GM19351 (cell line): ENCODE data around the gene MBD3L4.
"Not testable (repeated sequence)": the region's sequence is repeated elsewhere in the genome, so short reads cannot be mapped to it uniquely, and the experiment has no call there.

ENCODE experiments used
- ATAC-seq: cut with Tn5 transposase; IDR thresholded peaks from one replicate; pipeline ENCODE4 v1.9.1; 2021; ENCODE audit warnings: mild to moderate bottlenecking, moderate library complexity; ENCODE audit not compliant: unreplicated experiment

Gene MBD3L4

DNA sequence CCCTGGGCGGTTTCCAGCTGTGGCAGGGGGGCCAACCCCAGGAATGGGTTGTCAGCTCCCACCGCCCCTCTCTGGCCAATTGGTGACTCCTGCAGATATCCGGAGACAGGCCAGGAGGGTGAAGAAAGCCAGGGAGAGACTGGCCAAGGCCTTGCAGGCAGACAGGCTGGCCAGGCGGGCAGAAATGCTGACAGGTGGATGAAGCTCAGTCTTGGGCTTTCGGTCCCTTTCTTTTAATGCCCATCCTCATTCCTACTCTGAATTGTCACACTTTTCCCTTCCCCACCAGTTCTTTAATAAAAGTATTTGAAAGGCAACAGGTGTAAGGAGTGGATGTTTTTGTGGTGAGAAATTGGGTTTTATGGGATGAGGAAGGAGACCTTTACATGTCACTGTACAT lies 11.4 kb upstream of the MBD3L4 start:
- ATAC-seq: not testable (repeated sequence)

DNA sequence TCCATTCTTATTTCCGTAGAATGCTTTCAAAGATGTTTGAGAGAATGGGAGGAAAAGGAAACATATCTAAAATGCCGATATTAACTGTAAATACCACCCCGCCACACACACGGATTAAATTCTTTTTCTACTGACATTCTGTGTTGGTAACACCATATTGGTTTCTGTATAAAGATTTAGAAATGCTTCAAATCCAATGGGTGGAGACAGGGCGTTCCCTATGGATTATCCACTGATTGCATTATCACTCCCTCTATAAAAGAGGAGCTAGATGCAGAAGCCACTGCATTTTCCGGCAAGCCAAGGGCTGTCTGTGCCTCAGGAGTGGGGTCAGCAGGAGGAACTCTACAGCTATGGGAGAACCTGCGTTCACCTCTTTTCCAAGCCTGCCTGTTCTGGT lies 9.0 kb upstream of the MBD3L4 start, which contains the start of gene MBD3L2:
Gene MBD3L2 (plus strand): TSS at position 301 of the 400 bp plus-strand sequence. CDS start 53 bp downstream, at position 354.
- ATAC-seq: not testable (repeated sequence)

DNA sequence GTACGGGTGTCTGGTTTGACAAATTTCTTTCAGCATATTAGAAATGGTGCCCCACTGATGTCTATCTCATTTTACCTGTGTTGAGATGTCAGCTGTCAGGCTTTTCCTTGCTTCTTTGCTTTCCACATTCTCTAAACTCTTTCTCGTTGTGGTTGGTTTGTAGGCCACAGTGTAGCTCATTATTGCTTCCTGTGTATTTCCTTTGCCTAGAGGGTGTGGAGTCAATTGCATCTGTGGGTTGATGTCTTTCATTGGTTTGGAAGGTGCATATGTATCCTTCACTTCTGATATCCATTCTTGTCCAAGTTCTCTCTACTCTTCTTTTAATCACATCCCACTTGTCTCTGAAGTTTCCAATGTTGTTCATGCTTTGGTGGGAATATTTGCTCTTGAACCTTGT lies 1.6 kb upstream of the MBD3L4 start:
- ATAC-seq: not testable (repeated sequence)

DNA sequence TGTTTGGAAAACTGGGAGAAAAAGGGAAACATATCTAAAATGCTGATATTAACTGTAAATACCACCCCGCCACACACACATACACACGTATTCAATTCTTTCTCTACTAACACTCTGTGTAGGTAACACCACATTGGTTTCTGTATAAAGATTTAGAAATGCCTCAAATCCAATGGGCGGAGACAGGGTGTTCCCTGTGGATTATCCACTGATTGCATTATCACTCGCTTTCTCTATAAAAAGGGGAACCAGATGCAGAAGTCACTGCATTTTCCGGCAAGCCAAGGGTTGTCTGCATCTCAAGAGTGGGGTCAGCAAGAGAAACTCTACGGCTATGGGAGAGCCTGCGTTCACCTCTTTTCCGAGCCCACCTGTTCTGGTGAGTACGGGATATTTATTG lies 9.7 kb downstream of the MBD3L4 start, which contains the start of gene MBD3L5:
Gene MBD3L5 (plus strand): TSS at position 301 of the 400 bp plus-strand sequence. CDS start 34 bp downstream, at position 335.
- not testable (repeated sequence) for ATAC-seq

DNA sequence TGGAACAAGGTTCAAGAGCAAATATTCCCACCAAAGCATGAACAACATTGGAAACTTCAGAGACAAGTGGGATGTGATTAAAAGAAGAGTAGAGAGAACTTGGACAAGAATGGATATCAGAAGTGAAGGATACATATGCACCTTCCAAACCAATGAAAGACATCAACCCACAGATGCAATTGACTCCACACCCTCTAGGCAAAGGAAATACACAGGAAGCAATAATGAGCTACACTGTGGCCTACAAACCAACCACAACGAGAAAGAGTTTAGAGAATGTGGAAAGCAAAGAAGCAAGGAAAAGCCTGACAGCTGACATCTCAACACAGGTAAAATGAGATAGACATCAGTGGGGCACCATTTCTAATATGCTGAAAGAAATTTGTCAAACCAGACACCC lies 11.2 kb downstream of the MBD3L4 start:
- not testable (repeated sequence) for ATAC-seq

DNA sequence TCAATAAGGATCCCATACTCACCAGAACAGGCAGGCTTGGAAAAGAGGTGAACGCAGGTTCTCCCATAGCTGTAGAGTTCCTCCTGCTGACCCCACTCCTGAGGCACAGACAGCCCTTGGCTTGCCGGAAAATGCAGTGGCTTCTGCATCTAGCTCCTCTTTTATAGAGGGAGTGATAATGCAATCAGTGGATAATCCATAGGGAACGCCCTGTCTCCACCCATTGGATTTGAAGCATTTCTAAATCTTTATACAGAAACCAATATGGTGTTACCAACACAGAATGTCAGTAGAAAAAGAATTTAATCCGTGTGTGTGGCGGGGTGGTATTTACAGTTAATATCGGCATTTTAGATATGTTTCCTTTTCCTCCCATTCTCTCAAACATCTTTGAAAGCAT lies 18.6 kb downstream of the MBD3L4 start, which contains the start of gene MBD3L2B:
Gene MBD3L2B (minus strand): TSS at position 101 of the 400 bp plus-strand sequence. CDS start 34 bp downstream, at position 67.
- ATAC-seq: not testable (repeated sequence)

DNA sequence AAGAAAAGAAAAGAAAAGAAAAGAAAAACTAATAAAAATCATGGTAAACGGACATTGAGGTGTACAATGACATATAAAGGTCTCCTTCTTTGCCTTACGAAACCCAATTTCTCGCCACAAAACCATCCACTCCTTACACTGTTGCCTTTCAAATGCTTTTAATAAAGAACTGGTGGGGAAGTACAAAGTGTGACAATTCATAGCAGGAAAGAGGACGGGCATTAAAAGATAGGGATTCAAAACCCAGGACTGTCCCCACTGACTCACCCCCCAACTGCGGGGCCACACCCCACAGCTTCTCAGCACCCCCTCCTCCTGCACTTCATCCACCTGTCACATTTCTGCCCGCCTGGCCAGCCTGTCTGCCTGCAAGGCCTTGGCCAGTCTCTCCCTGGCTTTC lies 21.2 kb downstream of the MBD3L4 start:
- no peak for ATAC-seq

DNA sequence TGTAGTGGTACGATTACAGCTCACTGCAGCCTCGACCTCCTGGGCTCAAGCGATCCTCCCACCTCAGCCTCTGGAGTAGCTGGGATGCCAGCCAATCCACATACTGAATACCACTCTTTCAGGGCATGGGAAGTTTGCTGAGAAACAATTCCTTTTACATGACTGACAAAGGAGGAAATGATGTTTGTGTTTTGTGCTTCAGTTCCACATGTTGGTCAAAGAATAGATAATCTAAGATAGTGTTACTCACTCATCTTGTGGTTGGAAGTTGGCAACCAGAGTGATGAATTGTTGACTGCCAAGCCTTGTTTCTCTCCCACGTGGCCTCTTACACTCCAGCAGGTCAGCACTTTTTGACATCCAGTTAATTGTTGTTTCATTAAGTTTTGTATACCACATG lies 26.3 kb downstream of the MBD3L4 start:
- no peak for ATAC-seq

DNA sequence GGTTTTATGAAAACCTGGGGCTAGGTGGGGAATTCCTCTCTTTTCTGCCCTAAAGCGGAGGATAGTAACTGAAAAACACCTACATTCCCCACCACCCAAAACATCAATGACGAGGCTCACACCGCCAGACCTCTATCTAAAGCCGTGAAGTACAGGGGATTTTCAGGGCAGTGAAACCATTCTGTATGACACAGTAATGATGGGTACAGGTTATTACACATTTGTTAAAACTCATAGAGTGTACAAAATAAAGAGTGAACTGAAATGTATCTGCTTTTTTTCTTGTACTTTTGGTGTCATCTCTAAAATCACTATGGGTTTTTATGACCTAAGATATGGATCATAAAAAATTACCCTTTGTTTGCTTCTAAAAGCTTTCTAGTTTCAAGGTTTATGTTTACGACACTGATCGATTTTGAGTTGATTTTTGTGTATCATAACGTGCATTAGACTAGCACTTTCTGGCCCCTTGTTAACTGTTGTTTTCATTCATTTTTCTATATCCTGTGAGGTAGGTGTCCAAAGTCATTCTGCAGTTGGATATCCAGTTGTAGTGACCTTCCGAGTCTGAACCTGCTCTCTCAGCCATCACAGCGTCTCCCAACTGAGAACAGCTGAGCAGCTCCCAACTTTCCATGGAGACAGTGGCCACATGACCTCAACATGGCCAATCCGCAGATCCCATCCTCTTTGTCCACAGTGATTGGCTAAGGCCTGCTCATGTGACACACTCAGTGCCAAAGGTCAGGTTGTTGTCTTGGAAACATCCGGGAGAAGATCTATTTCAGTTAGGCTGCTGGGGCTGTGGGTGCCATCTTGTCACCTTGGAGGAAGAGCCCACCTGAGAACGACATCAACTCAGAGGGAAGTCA lies 29.0 kb downstream of the MBD3L4 start:
- no peak for ATAC-seq

DNA sequence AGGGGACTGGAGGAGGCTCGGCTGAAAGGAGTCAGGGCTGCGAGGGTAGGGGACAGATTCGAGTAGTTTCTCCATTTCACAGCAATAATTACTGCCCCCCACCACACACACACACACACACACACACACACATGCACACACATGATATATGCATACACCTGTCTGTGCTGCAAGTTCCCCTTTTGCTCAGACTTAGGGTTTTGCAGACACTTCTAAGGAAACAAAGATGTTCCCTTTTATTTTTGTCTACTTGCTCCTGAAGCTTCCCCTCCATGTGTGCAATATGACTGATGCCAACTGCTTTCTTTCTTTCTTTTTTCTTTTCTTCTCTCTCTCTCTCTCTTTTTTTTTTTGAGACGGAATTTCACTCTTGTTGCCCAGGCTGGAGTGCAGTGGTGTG lies 32.1 kb downstream of the MBD3L4 start:
- ATAC-seq: no peak

DNA sequence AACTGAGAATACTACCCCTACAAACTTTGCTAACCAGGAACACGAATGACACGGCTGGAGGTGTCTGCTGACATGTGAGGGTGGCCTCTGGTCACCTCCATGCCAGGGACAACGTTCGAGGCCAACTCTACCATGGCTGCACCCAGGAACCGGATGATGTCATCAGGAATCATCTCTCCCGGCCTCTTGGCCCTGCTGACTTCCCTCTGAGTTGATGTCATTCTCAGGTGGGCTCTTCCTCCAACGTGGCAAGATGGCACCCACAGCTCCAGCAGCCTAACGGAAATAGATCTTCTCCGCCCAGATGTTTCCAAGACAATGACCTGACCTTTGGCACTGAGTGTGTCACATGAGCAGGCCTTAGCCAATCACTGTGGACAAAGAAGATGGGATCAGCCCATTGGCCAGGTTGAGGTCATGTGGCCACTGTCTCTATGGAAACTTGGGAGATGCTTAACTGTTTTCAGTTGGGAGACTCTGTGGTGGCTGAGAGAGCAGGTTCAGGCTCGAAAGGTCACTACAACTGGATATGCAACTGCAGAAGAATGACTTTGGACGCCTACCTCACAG lies 33.8 kb downstream of the MBD3L4 start:
- ATAC-seq: no peak

DNA sequence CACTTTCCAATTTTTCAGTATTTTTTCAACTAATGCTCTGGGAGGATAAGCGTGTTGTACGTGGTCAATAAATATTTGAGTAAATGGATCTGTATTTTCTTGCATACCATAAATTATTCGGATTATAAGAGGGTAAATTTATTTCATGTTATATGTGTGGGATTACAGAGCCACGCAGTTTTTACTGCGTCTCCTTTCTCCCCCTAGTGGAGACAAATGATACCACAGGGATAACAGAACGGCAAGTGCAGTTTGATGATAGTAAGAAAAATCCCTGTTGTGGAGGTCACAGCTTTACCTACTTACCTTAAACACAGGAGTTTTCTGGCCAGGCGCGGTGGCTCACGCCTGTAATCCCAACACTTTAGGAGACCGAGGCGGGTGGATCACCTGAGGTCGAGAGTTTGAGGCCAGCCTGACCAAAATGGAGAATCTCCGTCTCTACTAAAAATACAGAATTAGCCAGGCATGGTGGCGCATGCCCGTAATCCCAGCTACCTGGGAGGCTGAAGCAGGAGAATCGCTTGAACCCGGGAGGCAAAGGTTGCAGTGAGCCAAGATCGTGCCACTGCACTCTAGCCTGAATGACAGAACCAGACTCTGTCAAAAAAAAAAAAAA lies 35.6 kb downstream of the MBD3L4 start:
- no peak for ATAC-seq

DNA sequence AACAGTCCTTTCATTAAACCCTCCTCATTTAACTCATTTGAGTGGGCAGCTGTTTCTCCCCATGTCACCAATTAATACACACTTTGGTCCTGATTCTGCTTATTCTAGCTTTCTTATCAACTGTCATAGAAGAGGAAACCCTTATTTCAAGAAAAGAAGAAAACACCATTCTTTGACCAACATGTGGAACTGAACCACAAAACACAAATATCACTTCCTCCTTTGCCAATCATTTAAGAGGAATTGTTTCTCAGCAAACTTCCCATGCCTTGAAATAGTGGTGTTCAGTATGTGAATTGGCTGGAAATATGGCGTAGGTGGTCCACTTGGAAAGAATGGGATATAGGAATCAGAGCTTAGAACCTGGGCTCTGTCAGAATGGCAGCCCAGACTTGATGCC lies 39.2 kb downstream of the MBD3L4 start:
- ATAC-seq: no peak

DNA sequence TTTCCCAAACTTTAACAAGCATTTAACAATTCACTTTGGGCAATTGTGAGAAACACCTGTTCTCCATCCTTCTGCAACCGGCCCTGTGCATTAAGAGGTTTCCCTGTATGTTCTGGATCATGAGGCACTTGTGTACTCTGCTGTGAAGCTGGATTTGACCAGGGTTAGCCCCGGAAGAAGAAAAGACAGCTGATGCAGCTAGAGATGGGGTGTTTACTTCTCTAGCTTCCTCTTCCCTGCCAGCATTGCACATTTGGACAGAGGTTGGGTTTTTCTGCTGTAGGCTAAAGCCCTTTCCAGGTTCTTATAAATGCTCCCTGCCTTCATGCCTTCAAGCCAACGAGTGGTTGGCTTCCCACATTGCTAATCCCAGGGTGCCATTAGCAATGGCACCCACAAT lies 39.6 kb downstream of the MBD3L4 start:
- no peak for ATAC-seq

DNA sequence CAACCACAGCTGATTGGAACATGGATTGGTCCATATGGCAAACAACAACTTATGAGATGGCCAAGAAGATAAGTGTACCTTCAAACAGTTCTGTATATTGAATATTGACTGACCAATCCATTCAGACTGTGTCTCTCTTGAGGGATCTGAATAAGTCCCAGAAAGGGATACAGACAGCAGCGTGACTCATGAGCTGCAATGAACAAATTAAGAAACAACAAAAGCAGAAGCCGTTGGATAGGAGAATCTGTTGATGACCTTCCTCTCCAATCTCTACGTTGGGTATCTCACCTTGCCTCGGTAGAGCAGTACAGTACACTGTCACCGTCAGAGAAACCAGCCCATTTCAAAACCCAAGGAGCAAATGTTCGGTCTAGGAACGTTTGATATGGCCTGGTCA lies 40.0 kb downstream of the MBD3L4 start:
- ATAC-seq: no peak

DNA sequence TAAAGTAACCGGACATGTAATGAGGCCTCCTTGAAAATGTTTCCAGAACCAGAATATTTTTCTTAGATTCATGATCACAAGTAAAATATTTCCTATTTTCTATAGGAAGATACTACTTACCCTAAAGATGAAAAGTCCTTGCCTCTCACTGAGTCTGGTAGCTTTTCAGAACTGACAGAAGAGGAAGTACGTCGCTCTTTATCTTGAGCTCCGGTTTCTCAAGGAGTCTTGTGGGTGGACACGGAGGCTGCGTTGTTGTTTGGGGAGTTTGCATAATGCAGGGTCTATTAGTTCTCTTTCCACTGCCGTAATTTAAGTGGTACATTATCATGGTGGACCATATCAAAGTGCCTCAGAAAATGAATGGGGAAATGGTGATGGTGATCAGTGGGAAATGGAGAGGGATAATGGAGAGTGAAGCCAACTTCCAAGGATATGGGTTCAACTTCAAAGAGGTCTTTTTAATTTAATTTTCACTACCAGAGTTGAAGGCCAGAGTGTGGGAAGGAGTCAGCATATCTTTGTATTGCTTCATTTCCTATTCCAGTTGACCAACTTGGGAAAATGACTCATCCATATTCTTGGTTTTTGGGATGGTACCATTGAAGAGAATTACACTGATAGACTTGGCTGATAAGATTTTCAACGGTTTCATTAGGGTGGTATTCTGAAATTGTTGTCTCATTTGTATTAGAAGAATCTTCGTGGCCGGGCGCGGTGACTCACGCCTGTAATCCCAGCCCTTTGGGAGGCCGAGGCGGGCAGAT lies 42.1 kb downstream of the MBD3L4 start:
- ATAC-seq: no peak

DNA sequence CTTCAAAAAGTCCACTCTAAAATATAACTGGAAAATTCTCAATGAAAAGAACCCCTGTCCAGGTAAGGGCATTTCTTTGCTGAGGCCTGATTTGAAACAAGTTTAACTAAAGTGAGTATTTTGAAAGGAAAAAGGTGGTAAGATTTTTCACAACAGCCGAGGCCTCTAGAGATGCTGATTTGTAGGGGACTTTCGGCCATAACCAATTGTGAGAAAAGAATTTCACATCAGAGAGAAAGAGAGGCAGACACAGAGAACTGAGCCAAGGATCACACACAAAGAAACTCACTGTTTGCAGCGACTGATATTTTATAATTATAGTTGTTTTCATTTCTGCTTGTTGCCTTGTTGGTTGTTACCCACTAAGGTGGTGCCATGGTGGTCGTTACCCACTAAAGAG lies 43.2 kb downstream of the MBD3L4 start:
- no peak for ATAC-seq

DNA sequence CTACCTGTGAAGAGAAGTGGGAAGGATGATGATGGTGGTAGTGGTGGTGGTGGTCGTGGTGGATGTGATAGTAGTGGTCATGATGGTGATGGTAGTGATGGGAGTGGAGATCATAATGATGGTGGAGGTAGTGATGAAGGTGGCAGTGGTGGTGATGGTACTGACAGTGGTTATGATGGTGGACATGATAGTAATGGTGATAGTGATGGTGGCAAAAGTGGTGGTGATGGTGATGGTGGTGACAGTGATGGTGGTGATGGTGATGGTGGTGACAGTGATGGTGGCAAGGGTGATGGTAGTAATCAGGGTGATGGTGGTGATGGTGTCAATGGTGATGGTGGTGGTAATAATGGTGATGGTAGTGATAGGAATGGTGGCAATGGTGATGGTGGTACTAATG lies 44.9 kb downstream of the MBD3L4 start:
- ATAC-seq: no peak

DNA sequence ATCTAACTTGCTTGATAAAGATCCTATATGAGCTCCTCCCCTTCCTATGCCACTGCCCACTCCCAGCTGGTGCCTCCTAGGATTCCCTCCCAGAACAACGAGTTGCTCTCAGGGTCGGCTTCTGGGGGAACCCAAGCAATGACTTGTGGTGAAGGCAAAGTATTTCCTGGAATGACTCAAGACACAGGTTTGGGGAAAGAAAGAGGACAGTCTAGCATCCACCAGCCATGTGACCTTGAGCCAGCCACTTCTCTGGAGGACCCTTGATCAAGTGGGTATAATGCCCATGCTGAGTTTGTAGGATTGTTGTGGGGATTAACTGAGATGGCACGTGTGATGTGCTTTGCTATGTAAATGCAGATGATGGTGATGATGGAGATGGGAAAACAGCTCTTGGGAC lies 51.7 kb downstream of the MBD3L4 start:
- no peak for ATAC-seq

DNA sequence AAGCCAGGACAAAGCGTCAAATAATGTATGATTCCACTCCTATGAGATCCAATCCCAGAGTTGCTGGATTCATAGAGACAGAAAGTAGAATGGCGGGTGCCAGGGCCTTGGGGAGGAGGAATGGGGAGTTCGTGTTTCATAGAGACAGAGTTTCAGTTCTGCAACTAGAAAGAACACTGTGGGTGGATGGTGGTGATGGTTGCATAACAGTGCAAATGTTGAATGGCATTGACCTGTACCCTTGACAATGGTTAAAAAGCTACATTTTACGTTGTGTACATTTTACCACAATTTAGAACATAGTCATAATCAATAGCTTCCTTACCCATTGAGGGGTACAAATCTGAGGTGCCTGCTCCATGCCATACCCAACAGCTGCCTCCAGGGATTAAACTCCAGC lies 52.1 kb downstream of the MBD3L4 start:
- no peak for ATAC-seq
